ENCODE data around the gene CACNA2D3.

- no peak for TF ChIP-seq CTCF (IDR thresholded peaks at IDR 0.05)
- no peak for TF ChIP-seq POLR2A (IDR thresholded peaks at IDR 0.05)
Measured at GRCh38 chr3:54251705-54252104, 129.4 kb downstream of the CACNA2D3 start.
